ENCODE data around the gene PLEKHS1.
"Not testable (repeated sequence)": the region's sequence is repeated elsewhere in the genome, so short reads cannot be mapped to it uniquely, and the experiment has no call there.

Gene PLEKHS1

DNA sequence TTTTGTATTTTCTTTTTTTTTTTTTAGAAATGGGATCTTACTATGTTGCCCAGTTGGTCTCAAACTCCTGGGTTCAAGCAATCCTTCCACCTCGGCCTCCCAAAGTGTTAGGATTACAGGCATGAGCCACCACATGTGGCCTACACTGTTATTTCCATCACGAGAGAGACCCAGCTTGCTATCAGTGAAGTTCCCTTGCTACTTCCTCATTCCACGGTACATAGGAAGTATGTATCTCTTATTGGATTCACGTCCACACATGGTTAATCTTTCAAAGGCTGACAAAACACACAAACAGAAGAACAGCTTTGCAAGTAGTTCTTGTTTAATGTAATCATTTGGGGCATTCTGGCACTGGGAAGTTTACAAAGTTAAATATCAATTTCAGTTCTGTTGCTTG, 51.5 kb downstream of the PLEKHS1 start:
- DNase-seq, result no peak

DNA sequence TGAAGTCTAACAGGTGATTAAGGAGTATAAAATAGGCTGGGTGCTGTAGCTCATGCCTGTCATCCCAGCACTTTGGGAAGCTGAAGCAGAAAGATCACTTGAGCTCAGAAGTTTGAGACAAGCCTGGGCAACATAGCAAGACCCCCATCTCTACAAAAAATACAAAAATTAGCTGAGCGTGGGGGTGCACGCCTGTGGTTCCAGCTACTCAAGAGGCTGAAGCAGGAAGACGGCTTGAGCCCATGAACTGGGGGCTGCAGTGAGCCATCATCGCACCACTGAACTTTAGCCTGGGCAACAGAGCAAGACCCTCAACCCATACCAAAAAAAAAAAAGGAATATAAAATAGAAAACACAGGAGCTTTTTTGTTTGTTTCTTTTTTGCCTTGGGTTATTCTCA, 55.0 kb downstream of the PLEKHS1 start:
- DNase-seq, result no peak

DNA sequence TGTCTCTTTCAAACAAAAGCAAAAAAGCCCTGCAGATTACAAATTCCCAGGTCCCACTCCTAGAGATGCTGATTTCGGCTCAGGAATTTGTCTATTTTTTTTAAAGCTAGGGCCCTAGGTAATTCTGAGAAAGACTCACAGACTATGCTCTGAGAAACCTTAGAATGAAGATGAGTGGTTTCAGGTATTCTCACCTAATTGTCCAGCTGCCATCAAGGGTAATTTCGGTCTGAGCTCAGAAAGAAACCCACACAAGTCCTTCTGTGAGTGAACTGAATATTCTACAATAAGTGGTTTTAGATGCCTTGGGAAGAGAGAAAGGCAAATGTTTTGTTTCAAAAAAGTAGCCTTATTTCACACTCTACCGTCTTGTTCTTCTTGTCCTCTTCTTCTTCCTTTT, 56.7 kb downstream of the PLEKHS1 start:
- no peak for DNase-seq

DNA sequence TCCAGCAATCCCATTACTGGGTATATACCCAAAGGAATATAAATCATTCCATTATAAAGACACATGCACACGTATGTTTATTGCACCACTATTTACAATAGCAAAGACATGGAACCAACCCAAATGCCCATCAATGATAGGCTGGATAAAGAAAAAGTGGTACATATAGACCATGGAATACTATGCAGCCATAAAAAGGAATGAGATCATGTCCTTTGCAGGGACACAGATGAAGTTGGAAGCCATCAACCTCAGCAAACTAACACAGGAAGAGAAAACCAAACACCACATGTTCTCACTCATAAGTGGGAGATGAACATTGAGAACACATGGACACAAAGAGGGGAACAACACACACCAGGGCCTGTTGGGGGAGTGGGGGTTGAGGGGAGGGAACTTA, 63.2 kb downstream of the PLEKHS1 start:
- not testable (repeated sequence) for DNase-seq

DNA sequence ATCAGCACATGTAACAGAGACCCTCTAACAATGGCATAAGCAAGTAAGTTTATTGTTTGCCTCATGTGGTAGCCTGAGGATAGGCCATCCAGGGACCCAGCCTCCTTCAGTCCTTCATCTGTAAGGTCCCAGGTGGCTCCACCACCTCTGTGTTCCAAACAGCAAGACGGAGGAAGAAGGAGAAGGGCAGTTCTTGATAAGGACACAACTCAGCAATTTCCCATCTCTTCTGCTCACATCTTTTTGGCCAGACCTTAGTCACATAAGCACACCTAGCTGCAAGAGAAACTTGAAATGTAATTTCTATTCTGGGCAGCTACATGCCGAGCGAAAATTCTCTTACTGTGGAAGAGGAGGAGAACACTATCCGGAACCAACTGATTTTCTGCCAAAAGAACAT, 68.5 kb downstream of the PLEKHS1 start:
- DNase-seq, result no peak

DNA sequence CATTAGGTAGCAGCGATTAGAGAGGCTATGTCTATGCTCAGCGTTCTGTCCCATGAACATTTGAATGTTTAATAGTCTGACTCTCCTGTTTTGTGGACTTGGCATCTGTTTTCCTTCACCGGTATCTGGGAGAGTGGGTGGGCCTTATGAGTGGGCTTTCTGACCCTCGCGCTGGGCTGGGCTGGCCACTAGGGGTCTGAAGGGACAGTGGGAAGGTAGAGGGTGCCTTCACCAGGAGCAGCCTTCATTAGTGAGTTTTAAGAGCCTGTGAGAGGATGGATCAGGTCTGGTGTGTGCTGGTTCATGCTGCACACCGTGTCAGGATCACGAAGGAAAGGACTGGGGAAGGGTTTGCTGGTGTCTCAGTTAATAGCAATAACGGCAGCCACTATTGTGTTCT, 69.0 kb downstream of the PLEKHS1 start:
- no peak for DNase-seq

DNA sequence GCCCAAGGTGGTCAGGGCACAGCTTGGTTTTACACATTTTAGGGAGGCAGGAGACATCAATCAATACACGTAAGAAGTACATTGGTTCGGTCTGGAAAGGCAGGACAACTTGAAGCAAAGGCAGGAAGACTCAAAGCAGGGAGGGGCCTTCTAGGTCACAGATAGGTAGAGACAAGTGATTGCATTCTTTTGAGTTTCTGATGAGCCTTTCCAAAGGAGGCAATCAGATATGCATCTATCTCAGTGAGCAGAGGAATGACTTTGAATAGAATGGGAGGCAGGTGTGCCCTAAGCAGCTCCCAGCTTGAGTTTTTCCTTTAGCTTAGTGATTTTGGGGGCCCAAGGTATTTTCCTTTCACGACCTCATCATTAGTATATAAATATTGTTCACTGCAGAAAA, 69.8 kb downstream of the PLEKHS1 start:
- DNase-seq, result not testable (repeated sequence)

DNA sequence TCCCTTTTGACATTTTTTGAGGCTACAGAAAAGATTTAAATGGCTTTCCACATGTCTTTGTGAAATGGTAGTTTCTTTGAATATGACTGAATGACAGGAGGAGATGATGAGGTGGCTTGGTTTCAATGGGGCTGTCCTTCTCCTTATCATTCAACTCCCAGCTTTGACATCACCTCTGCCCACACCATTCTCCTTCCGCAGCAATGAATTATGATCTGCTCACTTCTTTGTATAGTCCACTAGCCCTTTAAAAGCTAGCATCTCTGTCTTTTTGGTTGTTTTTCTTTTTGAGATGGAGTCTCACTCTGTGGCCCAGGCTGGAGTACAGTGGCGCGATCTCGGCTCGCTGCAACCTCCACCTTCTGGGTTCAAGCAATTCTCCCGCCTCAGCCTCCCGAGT, 70.7 kb downstream of the PLEKHS1 start:
- DNase-seq, result no peak

DNA sequence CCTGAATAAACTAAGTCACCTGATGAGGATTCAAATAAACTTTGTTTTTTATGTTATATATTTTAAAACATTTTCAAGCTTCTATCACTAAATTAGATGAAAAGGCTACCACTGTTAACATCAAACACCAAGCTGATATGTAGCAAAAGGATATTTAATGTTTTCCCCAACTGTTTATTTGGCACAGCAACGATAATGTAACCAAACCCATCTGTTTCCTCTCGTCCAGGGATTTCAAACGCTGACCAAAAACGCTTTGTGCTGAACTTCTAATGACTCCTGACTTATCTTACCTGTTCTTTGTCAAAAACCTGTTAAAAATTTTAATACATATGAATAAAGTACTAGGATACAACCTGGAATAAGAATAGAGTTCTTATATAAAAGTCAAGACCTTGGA, 71.9 kb downstream of the PLEKHS1 start:
- DNase-seq, result no peak

DNA sequence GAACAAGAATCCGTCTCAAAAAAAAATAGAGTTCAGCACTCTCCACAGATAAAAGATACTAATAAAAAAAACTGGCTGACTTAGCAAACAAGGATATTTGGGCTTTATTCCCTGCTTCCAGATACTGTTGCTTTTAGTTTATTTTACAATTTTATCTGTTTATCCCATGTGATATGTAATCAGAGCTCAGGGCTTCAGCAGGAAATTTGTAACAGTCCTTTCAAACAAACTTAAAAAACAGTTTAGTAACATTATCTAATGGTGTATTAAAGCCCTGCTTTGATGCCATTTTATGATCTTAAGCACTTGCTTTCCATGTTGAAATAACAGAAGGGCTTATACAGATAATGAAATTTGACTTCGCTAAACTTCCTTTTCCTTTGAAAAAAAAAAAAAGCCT, 74.3 kb downstream of the PLEKHS1 start:
- no peak for DNase-seq

DNA sequence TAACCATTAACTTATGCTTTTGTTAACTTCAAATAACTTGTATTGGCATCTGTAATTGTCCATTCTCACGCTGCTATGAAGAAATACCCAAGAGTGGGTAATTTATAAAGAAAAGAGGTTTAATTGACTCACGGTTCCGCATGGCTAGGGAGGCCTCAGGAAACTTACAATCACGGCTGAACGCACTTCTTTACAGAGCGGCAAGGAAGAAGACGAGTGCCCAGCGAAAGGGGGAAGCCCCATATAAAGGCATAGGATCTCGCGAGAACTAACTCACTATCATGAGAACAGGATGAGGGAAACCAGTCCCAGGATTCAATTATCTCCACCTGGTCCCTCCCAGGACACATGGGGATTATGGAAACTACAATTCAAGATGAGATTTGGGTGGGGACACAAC, 77.1 kb downstream of the PLEKHS1 start:
- not testable (repeated sequence) for DNase-seq

All from NCI-H446 (cell line).